Measurements from ENCODE around the gene C9orf85. TPM values are rescaled to one million over a fixed set of nuclear protein-coding genes. Genes with fewer than 3 reads are reported as not detected.

C9orf85 gene
- polyA plus RNA-seq, 1 donor from 2014 or later: 20.3 TPM

- Histone ChIP-seq H3K4me2 (ENCODE audit: low read length) (no peak overlapping the region), H3K27ac (ENCODE audit: low read length) (no peak overlapping the region)
These were observed 69.1 kb downstream of the C9orf85 start for GRCh38 chr9:71980266-71981190.

More at GRCh38 chr9:71980266-71981190, 69.1 kb downstream of the C9orf85 start:
- H2AFZ ChIP-seq (ENCODE audit: low read depth, low read length): no peak overlapping the region
- no peaks in the 10 kb centered on the region for H4K20me1 ChIP-seq (ENCODE audit: insufficient read depth)
- H3F3A ChIP-seq (ENCODE audit: insufficient read depth, low read length, poor library complexity, severe bottlenecking): no peaks in the 10 kb centered on the region
- no peaks in the 10 kb centered on the region for H3K9me2 ChIP-seq (ENCODE audit: insufficient read depth, low read length)
- H3K4me3 ChIP-seq (ENCODE audit: low read length): no peak overlapping the region
- TF ChIP-seq MXI1 (conservative IDR thresholded peaks at IDR 0.05; ENCODE audit: poor library complexity, severe bottlenecking): no peak
- TF ChIP-seq REST (IDR thresholded peaks at IDR 0.05; ENCODE audit: borderline replicate concordance): no peak
- no peak for TF ChIP-seq EP300 (conservative IDR thresholded peaks at IDR 0.05; ENCODE audit: poor library complexity, severe bottlenecking)
- no peak for TF ChIP-seq CTCF (IDR thresholded peaks at IDR 0.05; ENCODE audit: poor library complexity, severe bottlenecking)
- TF ChIP-seq RAD21 (conservative IDR thresholded peaks at IDR 0.05): no peak
- TF ChIP-seq POLR2AphosphoS5 (IDR thresholded peaks at IDR 0.05): no peak
- no peak for TF ChIP-seq SMC3 (conservative IDR thresholded peaks at IDR 0.05; ENCODE audit: poor library complexity)
- no peak for TF ChIP-seq TAF1 (IDR thresholded peaks at IDR 0.05; ENCODE audit: low read depth)
- no peak for TF ChIP-seq EZH2 (IDR thresholded peaks at IDR 0.05; ENCODE audit: borderline replicate concordance, insufficient read depth, low read length, poor library complexity, severe bottlenecking)
- no peaks in the 10 kb centered on the region for H3K27me3 ChIP-seq (ENCODE audit: insufficient read depth, low read depth, low read length)
- H3K9me3 ChIP-seq (ENCODE audit: low read length): no peaks in the 10 kb centered on the region
- H3K36me3 ChIP-seq (ENCODE audit: insufficient read depth, low read length): no peaks in the 10 kb centered on the region
- no peak overlapping the region for H3K9ac ChIP-seq (ENCODE audit: low read length)
- no peaks in the 10 kb centered on the region for H3K79me2 ChIP-seq (replicated peaks; ENCODE audit: insufficient read depth, low read length)

Data from neural cell (in vitro differentiated cells).